AG09319 (cell line): ENCODE measurements around the gene GNAI1.

ENCODE experiments used
- DNase-seq: peaks from one replicate; pipeline ENCODE4 v3.0.0-alpha.2; 2010; ENCODE audit warnings: low read depth; ENCODE audit errors: extremely low read depth
- CTCF ChIP-seq: IDR thresholded peaks from 2 replicates; pipeline ENCODE4 v1.5.1; 2011; ENCODE audit warnings: low read depth, mild to moderate bottlenecking, inconsistent platforms, low read length, moderate library complexity

Gene GNAI1

GRCh38 chr7:80249184-80249583 is 114.6 kb downstream of the GNAI1 start:
- DNase-seq, result no peak

GRCh38 chr7:80249619-80250295 is 115.1 kb downstream of the GNAI1 start:
- no peak for TF ChIP-seq CTCF

More at GRCh38 chr7:80249184-80249583, 114.6 kb downstream of the GNAI1 start:
- no peak for TF ChIP-seq CTCF

GRCh38 chr7:80253237-80253636 is 118.6 kb downstream of the GNAI1 start:
- DNase-seq, result no peak
- TF ChIP-seq CTCF, result no peak

More at GRCh38 chr7:80249619-80250295, 115.1 kb downstream of the GNAI1 start:
- no peak for DNase-seq

GRCh38 chr7:80253653-80254052 is 119.0 kb downstream of the GNAI1 start:
- no peak for DNase-seq
- TF ChIP-seq CTCF, result no peak

- DNase-seq, result no peak
- TF ChIP-seq CTCF, result no peak
These were observed 121.0 kb downstream of the GNAI1 start for GRCh38 chr7:80255656-80256055.

- DNase-seq, result no peak
- TF ChIP-seq CTCF, result no peak
These were observed 123.1 kb downstream of the GNAI1 start for GRCh38 chr7:80257756-80258155.

- TF ChIP-seq CTCF, result no peak
- DNase-seq, result no peak
These were observed 126.0 kb downstream of the GNAI1 start for GRCh38 chr7:80260606-80261005.
